Activated CD4-positive, alpha-beta T cell treated with anti-CD3 and anti-CD28 coated beads, Interleukin-2, amount 50 U/mL, for 24 hours (primary cell): ENCODE data around the gene PAN3.
"Not testable (repeated sequence)": the region's sequence is repeated elsewhere in the genome, so short reads cannot be mapped to it uniquely, and the experiment has no call there.

Experiments
- DNase-seq, 2 donors: peaks; one replicate each; pipeline ENCODE4 v3.0.0-alpha.2; 2020; ENCODE audit warnings: low read depth in 1 of 2, low spot score in 1 of 2

PAN3 gene

DNA sequence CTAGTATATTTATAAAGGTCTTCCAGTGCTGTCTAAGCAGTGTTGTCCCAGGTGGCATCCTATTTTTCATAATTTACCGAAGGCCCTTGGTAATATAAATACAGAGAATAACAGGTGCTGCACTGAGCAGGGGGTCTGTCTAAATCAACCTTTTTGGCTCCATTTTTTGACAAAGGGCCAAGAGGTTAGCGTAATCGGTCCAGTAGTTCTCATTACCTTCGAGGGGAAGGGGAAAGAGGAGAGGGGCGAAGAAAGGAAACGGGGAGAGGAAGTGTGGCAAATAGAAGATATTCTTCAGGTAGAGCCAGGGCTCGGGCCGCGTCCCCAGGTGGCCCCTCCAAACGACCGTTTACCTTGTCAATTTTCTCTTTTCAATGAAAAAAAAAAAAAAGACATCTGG, 749 bp upstream of the PAN3 start:
- DNase-seq: no peak

DNA sequence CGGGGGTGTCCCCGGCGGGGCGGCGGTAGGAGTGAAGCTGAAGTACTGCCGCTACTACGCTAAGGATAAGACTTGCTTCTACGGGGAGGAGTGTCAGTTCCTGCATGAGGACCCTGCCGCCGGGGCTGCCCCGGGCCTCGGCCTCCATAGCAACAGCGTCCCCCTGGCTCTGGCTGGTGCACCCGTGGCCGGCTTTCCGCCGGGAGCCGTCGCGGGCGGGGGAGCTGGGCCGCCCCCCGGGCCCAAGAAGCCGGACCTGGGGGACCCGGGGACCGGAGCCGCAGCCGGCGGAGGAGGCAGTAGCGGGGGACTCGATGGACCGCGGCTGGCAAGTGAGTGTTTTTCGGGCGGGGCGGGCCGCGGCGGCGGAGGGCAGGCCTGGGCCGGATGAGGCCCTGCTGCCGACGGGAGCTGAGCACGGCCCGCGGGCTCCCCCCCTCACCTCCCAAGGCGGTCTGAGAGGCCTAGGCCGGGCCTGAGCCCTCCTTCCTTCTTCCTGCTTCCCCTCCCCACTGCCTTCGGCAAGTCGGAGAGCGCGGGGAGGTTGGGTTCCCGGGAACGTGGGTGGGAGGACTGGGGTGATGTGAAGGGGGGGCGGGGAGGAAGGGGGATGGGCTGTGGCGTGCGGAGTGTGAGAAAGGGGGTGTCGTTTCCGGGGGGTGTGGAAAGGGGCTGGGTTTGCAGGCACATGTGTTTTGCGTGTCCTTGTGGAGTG, 568 bp downstream of the PAN3 start:
- DNase-seq: peak; percentile 72 to 89

DNA sequence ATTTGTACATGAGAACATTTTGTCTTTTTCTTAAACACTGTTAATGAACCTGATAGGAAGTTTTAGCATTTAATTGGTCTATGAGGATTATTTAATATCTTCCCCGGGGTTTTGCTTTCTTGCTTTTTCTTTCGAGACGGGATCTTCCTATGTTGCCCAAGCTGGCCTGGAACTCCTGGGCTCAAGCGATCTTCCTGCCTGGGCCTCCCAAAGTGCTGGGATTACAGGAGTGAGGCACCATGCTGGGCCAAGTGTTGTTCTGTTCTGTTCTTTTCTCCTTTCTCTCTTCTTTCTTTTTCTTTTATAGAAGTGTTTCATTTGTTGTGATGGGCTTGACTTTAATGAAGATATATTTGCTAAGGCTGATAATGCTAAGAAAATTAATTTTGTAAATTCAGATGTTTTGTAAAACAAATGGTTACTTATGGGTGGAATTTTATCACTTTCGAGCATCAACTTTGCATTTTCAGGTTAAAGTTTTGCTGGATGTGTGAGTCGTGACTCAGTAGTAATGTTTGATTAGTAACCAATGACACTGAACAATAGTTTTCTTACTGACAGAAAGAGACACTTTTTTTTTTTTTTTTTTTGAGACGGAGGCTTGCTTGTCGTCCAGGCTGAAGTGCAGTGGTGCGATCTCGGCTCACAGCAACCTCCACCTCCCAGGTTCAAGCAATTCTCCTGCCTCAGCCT, 2.2 kb downstream of the PAN3 start:
- no peak for DNase-seq

DNA sequence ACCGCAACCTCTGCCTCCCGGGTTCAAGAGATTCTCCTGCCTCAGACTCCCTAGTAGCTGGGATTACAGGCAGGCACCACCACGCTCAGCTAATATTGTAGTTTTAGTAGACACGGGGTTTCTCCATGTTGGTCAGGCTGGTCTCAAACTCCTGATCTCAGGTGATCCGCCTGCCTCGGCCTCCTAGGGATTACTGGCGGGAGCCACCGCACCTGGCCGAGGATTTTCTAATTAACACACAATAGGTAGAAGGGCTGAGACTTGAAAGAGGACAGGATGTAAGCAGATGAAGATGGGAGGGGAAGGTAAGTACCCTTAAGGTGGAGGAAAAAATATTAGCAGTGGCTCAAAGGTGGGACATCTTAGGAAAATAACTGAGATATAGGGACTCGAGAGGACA, 3.2 kb downstream of the PAN3 start:
- not testable (repeated sequence) for DNase-seq

DNA sequence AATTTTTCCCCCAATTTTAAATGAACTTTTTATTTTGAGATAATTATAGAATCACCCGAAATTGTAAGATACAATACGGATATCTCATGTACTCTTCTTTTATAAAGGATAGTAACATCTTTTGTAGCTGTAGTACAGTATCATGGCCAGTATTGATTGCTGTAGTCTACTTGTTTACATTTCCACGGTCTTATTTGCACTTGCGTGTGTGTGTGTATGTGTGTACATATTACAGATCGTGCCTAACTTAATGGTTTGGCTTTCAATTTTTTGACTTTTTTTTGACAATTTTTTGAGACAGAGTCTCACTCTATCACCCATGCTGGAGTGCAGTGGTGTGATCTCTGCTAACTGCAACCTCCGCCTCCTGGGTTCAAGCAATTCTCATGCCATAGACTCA, 6.7 kb downstream of the PAN3 start:
- no peak for DNase-seq

DNA sequence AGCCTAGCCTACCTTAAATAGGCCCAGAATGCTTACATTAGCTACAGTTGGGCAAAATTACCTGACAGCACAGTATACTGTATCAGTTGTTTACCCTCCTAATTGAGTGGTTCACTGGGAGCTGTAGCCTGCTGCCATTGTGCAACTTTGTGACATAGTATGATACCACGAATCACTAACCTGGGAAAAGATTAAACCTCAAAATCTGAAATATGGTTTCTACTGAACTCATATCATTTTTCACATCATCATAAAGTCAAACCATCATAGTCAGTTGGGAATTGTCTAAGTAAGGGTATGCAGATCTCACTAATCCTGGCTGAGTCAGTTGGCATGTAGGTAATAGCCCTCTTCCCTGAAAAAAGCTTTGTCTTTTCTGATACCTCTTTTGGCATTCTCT, 9.2 kb downstream of the PAN3 start:
- no peak for DNase-seq

DNA sequence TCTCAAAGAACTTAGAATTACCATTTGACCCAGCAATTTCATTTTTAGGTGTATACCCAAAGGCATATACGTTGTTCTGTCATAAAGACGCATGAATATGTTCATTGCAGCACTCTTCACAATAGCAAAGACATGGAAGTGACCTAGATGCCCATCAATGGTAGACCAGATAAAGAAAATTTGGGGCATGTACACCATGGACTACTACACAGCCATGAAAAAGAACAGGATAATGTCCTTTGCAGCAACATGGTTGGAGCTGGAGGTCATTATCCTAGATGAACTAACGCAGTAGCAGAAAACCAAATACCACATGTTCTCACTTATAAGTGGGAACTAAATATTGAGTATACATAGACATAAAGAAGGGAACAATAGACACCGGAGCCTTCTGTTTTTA, 20.7 kb downstream of the PAN3 start:
- DNase-seq: no peak

DNA sequence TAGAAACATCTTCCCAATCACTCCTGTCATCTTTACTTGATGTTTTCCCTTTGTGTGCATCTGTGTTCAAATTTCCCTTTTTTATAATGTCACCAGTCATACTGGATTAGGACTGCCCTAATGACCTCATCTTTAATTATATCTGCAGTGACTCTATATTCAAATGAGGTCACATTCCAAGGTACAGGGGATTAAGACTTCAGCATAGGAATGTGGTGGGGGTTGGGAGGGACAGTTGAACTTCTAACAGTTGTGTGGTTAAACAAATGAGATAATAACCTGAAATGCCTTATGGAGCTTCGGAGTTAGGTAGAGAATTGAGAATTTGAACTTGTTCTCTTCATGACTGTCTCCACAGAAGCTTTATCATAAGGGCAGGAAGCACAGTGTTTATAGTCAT, 23.0 kb downstream of the PAN3 start:
- no peak for DNase-seq

DNA sequence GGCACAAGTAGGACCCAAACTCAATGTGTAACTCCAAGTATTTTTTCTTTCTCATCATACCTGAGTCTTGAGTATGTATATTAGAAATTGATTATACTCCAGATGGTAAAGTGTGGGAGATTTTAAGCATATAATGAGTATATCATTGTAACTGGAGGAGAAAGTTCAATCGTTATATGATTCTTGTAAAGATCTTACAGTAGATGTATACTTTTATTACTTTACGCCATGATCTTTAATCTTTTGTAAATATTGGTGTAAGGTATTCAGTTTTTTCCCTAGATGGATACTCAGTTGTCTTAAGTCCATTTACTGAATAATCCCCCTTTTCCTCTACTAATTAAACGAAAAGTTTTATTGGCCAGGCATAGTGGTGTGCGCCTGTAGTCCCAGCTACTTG, 25.2 kb downstream of the PAN3 start:
- DNase-seq: no peak

DNA sequence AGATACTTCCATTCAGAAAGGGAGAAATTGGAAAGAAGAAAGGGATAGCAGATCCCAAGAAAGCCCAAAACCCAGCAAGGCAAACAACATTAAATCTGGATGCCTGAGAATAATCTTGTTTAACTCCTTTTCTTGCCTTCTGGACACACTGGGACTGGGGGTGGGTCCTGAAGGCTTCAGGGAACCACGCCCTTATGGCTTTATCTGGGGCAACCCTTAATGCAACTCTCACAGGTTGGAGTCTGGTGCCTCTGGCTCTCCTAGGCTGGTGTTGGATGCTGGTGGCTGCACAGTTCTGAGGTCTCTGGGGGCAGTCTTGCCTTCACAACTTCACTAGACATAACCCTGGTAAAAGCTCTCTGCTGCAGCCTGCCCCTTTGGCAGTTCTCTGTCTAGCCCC, 27.9 kb downstream of the PAN3 start:
- DNase-seq: no peak

DNA sequence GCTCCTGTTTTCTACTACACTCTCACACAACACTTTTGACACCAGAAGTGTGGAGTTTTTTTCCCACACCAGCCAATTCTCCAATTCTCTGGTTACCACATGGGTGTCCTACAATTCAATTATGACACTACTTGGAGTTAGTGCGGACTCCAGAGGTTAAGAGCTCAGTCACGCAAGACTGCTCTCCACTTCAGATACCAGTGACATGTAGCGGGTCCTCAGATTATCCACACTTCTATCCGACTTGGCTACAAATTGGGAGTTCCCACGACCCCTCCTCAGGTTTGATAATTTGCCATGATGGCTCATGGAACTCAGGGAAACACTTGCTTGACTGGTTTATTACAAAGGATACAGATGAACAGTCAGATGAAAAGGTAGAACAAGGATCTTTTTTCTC, 32.9 kb downstream of the PAN3 start:
- DNase-seq: no peak

DNA sequence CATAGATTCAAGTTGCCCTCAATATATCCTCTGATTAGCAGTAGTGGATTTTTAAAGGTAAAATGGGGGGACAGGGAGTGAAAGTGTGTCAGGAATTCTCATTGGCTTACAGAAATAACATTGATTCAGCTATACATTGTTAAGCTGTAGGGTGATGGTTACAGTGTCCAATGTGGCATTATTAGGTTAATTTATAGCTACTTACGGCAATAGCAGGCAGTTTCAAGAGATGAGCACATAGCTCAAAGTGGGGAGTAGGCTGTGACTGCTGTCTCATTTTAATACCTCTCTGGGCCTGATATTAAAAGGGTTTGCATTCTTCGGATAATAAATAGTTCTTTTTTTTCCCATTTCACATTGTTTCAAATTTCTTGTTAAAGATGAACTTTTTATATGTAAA, 34.6 kb downstream of the PAN3 start:
- no peak for DNase-seq

DNA sequence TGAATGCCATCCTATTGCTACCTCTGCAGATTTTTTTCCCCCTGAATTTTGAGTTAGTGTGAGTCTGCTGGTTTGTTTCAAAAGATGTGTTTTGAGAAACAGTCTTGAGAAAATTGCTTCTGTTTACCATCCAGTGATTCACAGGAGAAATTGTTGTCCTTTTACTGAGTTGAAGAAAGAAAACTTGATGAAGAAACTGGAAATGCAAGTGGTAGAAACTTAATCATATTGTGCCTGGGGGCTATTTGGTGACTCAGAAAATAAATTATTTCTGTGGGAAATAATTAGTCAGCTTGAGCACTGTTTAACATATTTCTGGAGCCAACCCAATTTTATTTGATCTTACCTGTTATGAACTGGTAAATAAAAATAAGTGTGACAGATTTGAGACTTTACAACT, 35.4 kb downstream of the PAN3 start:
- no peak for DNase-seq

DNA sequence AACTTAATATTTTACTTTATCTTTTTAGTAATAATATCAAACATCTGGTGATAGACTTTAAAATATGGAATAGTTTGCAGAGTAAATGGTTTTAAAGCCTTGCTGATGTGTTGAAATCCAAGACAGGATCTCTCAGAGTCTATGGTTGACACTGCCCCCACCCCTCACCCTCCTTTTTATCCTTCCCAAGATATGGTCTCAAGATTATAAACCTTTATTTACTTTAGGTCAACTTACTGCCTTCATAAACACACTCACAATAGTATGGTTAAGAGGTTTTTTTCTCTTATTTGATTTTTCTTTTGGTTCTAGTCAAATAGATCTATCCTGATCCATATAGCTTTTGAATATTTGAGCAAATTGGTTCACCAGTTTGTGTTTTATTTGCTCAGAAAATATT, 39.0 kb downstream of the PAN3 start:
- DNase-seq: no peak

DNA sequence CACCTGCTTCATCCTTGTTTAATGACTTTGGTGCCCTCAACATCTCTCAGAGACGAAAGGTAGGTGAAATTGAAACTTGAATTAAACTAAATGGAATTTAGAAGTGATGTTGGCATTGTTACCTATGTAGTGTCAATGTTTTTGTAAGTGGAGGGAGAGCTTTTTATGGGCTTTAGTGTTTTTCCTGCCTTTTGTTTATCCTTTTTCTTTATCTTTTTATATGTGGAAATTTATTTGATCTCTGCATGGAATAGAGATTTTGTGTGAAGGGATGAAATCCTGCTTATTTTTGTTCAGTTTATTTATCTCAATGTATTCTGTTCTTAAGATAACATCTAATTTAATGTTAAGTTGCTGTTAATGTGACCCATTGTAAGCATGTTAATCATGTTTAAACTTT, 39.5 kb downstream of the PAN3 start:
- no peak for DNase-seq

DNA sequence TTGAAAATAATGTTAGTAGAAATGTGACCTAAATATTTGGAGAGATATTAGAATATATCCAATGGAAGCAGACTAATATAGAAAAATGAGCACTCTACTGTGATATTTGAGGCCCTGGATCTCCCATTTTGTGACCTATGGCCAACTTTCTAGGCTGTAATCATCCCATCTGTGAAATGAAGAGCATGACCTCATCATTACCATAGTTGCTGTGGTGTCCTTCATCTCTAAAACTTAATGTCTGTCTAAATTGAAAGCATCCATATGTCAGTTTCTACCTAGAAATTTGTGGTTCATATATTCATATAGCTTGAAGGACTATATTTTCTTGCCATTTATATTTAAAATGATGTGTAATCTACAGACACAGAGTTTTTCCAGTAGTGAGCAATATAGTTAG, 41.6 kb downstream of the PAN3 start:
- DNase-seq: no peak

DNA sequence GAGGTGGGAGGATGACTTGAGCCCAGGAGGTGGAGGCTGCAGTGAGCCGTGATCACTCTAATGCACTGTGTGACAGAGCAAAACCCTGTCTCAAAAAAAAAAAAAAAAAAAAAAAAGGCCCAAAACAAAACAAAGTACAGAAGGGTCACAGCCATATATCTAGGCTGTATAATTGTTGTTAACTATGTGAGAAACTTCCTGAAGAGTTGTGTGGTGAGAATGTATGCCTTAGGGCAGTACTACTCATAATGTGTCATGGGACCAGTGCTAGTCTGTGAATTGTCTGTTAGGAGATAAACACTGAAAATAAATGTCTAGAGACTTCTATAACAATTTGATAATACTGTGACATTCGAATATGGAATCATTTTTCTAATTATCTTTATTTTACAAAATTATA, 43.1 kb downstream of the PAN3 start:
- DNase-seq: no peak

DNA sequence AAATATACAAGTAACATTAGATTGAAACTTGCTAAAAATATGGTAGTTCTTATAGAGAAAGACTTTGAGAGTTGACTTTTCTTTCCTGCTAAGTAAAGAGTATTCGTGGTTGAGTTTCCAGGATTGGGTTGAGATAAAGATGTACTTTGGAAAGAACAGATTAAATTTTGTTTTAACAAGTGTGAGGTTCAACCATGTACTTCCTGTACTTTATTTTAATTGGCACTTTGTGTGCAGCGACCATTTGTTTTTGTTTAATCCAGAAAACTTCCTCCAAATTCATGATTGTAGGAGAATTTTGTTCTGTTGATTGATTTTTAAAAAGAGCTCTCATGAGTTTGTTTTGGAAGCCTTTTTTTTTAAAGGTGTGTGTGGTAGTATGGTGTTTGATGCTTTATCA, 46.9 kb downstream of the PAN3 start:
- DNase-seq: no peak

DNA sequence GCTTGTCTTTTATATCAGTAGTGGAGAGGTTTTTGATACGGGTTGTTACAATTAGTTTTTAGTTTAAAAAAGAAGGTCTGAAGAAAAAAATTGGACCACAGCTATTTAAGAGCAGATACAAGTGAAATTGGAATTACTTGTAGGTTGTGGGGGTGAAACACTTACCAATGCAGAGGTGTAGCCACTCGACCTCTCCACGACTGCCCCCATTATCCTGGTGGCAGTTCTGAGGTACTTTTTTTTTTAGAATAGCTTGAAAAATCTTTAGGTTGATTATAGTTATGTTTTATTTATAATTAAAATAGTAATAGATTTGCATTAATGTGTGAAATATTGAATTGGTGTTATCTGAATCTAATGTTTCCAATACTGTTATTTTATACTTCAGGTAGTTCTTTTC, 60.7 kb downstream of the PAN3 start:
- DNase-seq: no peak

DNA sequence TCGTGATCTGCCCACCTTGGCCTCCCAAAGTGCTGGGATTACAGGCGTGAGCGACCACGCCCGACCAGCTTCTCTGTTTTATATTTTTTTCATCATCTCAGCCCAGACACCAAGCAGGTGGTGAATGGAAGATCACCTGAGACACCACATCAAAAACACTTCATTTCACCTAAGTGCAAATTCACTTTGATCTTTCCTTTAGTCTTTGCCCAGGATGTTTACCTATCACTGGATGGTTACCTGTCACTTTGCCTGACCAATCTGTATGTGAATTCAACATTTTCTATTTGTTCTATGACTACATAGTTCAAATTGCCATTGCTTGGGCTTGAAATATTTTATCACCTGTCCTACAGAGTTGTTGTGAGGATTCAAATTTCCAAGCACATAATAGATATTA, 65.7 kb downstream of the PAN3 start:
- no peak for DNase-seq

DNA sequence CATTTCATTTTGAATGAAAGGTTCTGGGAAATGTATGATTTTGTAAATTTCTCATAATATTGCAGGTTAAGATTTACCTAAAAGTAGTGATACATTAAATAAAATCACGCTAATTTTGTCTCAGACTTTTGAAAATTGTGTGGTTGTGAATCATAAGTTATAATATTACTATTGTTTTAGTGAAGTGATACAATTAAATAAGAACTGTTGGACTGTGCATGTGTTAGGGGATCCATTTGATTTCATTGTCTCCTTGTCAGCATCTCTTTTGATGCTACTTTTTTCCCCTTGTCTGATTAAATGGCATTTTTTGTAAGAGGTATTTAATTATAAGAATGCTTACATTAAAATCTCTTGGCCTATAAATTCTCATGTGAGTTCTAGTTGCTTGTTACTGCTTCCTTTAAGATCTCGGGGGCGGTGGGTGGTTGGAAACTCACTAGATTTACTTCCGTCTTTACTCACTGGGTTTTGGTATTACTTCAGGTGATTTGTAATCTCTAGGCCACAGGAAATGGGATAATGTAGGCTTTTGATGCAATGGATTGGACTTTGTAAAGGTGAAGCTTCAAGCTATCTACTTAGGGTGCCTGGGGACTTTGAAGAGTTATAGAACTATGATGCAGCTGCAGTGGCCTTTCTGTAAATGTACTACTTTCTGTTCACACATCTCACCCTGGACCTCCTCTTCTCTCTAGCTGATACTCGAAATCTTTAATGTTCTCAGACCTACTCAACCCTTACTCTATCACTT, 66.5 kb downstream of the PAN3 start:
- DNase-seq: peak in 1 of 2 donors; percentile 25

DNA sequence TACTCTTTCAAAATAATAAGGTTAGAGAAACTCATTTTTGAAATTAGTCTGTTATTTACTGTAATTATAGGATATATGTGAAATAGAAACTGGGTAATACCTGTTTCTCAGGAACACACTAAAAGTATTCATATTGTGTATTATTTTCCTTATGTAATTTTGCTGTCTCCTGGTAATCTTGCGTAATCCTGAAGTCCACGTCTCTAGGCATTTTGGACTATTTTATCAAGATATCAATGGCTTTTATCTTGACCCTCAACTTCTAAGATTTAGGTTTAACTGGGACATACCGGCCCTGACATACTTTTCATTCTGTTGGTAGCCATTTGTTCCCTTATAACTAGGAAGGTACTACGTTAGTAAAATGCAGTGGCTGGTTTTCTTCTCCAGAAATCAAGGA, 80.3 kb downstream of the PAN3 start:
- DNase-seq: no peak
